ENCODE measurements around the gene SPATA22.

- TF ChIP-seq CTCF (IDR thresholded peaks at IDR 0.05), result no peak
- TF ChIP-seq POLR2AphosphoS5 (IDR thresholded peaks at IDR 0.05), result no peak
Observed at GRCh38 chr17:3510090-3510489, 38.5 kb upstream of the SPATA22 start.

Data from prostate gland (tissue), 2 donors.